Colonic mucosa (tissue), 4 donors: Measurements from ENCODE around the gene ROR1. TPM values are rescaled to one million over a fixed set of nuclear protein-coding genes. Genes with fewer than 3 reads are reported as not detected.

ENCODE experiments used
- DNase-seq: peaks from one replicate; pipeline ENCODE4 v3.0.0-alpha.2; 2020
- H3K27ac ChIP-seq: fragments of 200-600 bp; one replicate; pipeline ENCODE4 v1.8.0; 2021
- H3K27me3 ChIP-seq: fragments of 200-600 bp; one replicate; pipeline ENCODE4 v1.8.0; 2021
- H3K36me3 ChIP-seq: fragments of 200-600 bp; one replicate; pipeline ENCODE4 v1.8.0; 2021
- H3K4me1 ChIP-seq: fragments of 200-600 bp; one replicate; pipeline ENCODE4 v1.8.0; 2021; ENCODE audit warnings: mild to moderate bottlenecking
- H3K4me3 ChIP-seq: fragments of 200-600 bp; one replicate; pipeline ENCODE4 v1.8.0; 2021
- H3K9ac ChIP-seq, 2 donors: one replicate each; pipeline ENCODE4 v1.7.0; 2013; ENCODE audit warnings: control low read depth in 2 of 2, low read depth in 2 of 2, low read length in 2 of 2
- H3K9me3 ChIP-seq: fragments of 200-600 bp; one replicate; pipeline ENCODE4 v1.8.0; 2021
- intact Hi-C: fragments of 100-400 bp; cut with DNase I; formaldehyde crosslinking; loops from one replicate; pipeline ENCODE4 v1.14.1; 2022
- total RNA-seq, 2 donors: library from RNA; stranded (reverse); fragmentation: NEBNext Ultra II Directional in 1 of 2; extraction: Animal tissue kit (Norgen Biotek cat#: 25700) in 1 of 2; gene quantifications; one replicate each; pipeline ENCODE4 v1.2.1, GENCODE V29; 2021
- TF ChIP-seq, protein P1 (sequence below): fragments of 200-600 bp; IDR thresholded peaks from one replicate; pipeline ENCODE4 v1.8.0; 2022; ENCODE audit warnings: antibody characterized with exemption, mild to moderate bottlenecking
- donor health status: healthy.
- donor health status: DM: no; HTN: no; CAD: no.
- donor health status: DM: no; HTN: no; CAD: no.

ROR1 gene
- total RNA-seq, 2 donors from 2014 or later, result 5.1 to 6.8 TPM

DNA sequence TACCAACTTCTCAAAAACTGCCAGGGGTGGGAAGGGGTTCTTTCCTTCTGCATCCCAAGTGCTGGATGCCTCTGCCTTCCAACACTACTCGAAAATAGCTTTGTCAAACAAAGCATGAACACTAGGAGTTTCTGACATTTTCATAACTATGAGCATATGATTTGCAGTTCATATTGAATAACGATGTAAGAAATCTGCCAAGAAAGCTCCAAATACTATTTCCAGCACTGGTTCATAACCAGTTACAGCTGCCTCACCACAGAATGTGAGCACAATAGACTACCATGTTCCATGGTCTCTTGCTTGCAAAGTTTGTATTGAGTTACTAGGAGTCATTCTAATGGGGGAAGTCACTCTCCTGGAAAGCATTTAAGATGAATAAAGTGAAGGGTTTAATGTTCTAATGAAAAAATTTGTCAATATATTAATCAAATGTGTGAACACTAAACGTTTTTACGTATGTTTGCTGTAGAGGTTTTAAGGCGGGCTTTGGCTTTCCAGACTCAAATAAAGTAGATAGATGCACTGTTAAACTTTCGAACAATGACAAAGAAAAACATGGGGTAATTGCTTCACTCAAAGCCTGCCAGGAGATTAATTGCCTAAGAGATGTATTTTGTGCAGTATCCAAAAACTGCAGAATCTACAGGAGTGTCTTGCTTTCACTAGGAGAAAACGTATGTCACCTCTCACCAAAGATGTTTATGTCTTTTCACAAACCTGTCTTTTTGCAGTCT lies 351.1 kb downstream of the ROR1 start:
- H3K36me3 ChIP-seq, result no peaks in the 10 kb centered on the region
- no peaks in the 10 kb centered on the region for H3K27me3 ChIP-seq
- no peaks in the 10 kb centered on the region for H3K9me3 ChIP-seq
- intact Hi-C loops, result no loop called here
- H3K9ac ChIP-seq, result no peak overlapping the region
- DNase-seq, result no peak
- H3K4me3 ChIP-seq, result no peak overlapping the region
- TF ChIP-seq, protein P1, sequence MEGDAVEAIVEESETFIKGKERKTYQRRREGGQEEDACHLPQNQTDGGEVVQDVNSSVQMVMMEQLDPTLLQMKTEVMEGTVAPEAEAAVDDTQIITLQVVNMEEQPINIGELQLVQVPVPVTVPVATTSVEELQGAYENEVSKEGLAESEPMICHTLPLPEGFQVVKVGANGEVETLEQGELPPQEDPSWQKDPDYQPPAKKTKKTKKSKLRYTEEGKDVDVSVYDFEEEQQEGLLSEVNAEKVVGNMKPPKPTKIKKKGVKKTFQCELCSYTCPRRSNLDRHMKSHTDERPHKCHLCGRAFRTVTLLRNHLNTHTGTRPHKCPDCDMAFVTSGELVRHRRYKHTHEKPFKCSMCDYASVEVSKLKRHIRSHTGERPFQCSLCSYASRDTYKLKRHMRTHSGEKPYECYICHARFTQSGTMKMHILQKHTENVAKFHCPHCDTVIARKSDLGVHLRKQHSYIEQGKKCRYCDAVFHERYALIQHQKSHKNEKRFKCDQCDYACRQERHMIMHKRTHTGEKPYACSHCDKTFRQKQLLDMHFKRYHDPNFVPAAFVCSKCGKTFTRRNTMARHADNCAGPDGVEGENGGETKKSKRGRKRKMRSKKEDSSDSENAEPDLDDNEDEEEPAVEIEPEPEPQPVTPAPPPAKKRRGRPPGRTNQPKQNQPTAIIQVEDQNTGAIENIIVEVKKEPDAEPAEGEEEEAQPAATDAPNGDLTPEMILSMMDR, result no peak
- H3K27ac ChIP-seq, result no peak overlapping the region
- H3K4me1 ChIP-seq, result no peaks in the 10 kb centered on the region

DNA sequence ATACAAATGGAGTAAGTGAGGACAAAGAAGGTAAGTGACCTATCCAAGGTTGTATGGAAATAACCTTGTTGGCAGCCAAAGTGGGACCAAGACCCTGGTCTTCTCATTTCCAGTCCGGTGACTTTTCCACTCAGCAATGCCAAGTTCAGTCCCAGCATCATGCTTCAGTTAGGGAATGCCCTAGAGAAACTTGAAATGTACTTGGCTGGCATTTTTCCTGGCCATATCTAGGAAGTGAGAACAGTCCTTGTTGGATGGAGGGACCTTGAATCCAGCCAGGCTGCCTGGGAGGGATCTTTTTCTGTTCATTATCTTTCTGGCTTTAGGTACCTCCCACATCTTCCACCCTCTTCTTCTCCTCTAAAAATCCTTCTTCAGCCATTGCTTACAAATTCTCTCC lies 352.8 kb downstream of the ROR1 start:
- H3K4me1 ChIP-seq, result no peaks in the 10 kb centered on the region
- no peak overlapping the region for H3K4me3 ChIP-seq
- H3K27ac ChIP-seq, result no peak overlapping the region
- intact Hi-C loops, result no loop called here
- no peak for DNase-seq
- H3K36me3 ChIP-seq, result no peaks in the 10 kb centered on the region
- no peaks in the 10 kb centered on the region for H3K9me3 ChIP-seq
- no peaks in the 10 kb centered on the region for H3K27me3 ChIP-seq
- no peak overlapping the region for H3K9ac ChIP-seq
- TF ChIP-seq, protein P1, result no peak

- no peaks in the 10 kb centered on the region for H3K9me3 ChIP-seq
- intact Hi-C loops, result no loop called here
- H3K9ac ChIP-seq, result no peak overlapping the region
- TF ChIP-seq, protein P1, result no peak
- no peak overlapping the region for H3K4me3 ChIP-seq
- H3K27ac ChIP-seq, result no peak overlapping the region
- no peaks in the 10 kb centered on the region for H3K36me3 ChIP-seq
- no peaks in the 10 kb centered on the region for H3K4me1 ChIP-seq
- no peak for DNase-seq
- no peaks in the 10 kb centered on the region for H3K27me3 ChIP-seq
Measured at GRCh38 chr1:64127297-64127696, 353.5 kb downstream of the ROR1 start.

DNA sequence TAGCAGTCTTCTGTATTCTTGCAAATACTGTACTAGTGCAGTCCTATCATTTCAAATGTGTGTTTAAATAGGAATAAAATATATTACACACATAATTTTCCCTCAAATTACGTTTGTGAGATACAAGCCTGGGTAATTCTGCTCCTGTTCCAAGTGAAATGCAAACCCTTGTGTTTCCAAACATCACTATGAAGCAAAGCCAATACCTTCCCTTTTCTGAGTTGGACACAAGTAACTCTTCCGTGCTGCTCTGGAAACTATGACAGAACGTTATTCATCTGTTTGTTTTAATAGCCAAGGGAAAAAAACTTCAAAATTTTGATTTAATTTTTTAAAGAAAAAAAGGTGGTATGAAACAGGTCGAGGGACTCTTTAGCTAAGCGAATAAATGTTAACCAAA lies 355.9 kb downstream of the ROR1 start:
- no peak for DNase-seq
- Histone ChIP-seq H3K36me3 (no peaks in the 10 kb centered on the region), H3K9ac (no peak overlapping the region), H3K9me3 (no peaks in the 10 kb centered on the region), H3K27ac (no peak overlapping the region), H3K27me3 (no peaks in the 10 kb centered on the region), H3K4me1 (no peaks in the 10 kb centered on the region), H3K4me3 (no peak overlapping the region)
- TF ChIP-seq, protein P1, result no peak
- intact Hi-C loops, result loop anchor here (10.0 kb wide), 1 partner anchor 115 kb away; no protein-coding TSS in a partner anchor

- Histone ChIP-seq H3K9ac (no peak overlapping the region), H3K36me3 (no peaks in the 10 kb centered on the region)
- intact Hi-C loops, result loop anchor here (10.0 kb wide), 1 partner anchor 114 kb away; no protein-coding TSS in a partner anchor
Measured at GRCh38 chr1:64131155-64131554, 357.3 kb downstream of the ROR1 start.

More at GRCh38 chr1:64131155-64131554, 357.3 kb downstream of the ROR1 start:
- TF ChIP-seq, protein P1, result no peak
- no peaks in the 10 kb centered on the region for H3K9me3 ChIP-seq
- H3K27ac ChIP-seq, result no peak overlapping the region
- no peaks in the 10 kb centered on the region for H3K4me1 ChIP-seq
- no peak overlapping the region for H3K4me3 ChIP-seq
- DNase-seq, result no peak
- H3K27me3 ChIP-seq, result no peaks in the 10 kb centered on the region
